GM23248 (cell line): Measurements from ENCODE around the gene IGFALS. TPM values are rescaled to one million over a fixed set of nuclear protein-coding genes. Genes with fewer than 3 reads are reported as not detected.

Source experiments
- DNase-seq: peaks from one replicate; pipeline ENCODE4 v3.0.0-alpha.2; 2015
- H2AFZ ChIP-seq: fragments of 200-600 bp; sonication (generic); 2 replicates; pipeline ENCODE4 v1.6.1; 2016; ENCODE audit warnings: antibody characterized with exemption
- H3F3A ChIP-seq: fragments of 200-600 bp; sonication (generic); 2 replicates; pipeline ENCODE4 v1.6.1; 2016; ENCODE audit warnings: mild to moderate bottlenecking, antibody characterized with exemption, mixed run types; ENCODE audit not compliant: insufficient read depth
- H3K27ac ChIP-seq: fragments of 200-600 bp; sonication (generic); 2 replicates; pipeline ENCODE4 v1.5.1; 2016; ENCODE audit warnings: mild to moderate bottlenecking
- H3K27me3 ChIP-seq: fragments of 200-600 bp; sonication (generic); replicated peaks from 2 replicates; pipeline ENCODE4 v1.6.1; 2016; ENCODE audit warnings: mild to moderate bottlenecking; ENCODE audit not compliant: insufficient read depth
- H3K36me3 ChIP-seq: fragments of 200-600 bp; sonication (generic); 2 replicates; pipeline ENCODE4 v1.6.1; 2016; ENCODE audit warnings: low read depth, mild to moderate bottlenecking
- H3K4me1 ChIP-seq: fragments of 200-600 bp; sonication (generic); 2 replicates; pipeline ENCODE4 v1.6.1; 2016; ENCODE audit warnings: mild to moderate bottlenecking; ENCODE audit not compliant: insufficient read depth
- H3K4me2 ChIP-seq: fragments of 200-600 bp; sonication (generic); one replicate; pipeline ENCODE4 v1.6.1; 2016; ENCODE audit warnings: mild to moderate bottlenecking; ENCODE audit not compliant: unreplicated experiment
- H3K4me3 ChIP-seq: fragments of 200-600 bp; sonication (generic); 2 replicates; pipeline ENCODE4 v1.5.1; 2016; ENCODE audit warnings: mild to moderate bottlenecking
- H3K79me2 ChIP-seq: fragments of 200-600 bp; sonication (generic); 2 replicates; pipeline ENCODE4 v1.6.1; 2016; ENCODE audit warnings: mild to moderate bottlenecking; ENCODE audit not compliant: insufficient read depth
- H3K9ac ChIP-seq: fragments of 200-600 bp; sonication (generic); 2 replicates; pipeline ENCODE4 v1.6.1; 2016; ENCODE audit warnings: mild to moderate bottlenecking
- H3K9me2 ChIP-seq: fragments of 200-600 bp; sonication (generic); 2 replicates; pipeline ENCODE4 v1.6.1; 2016; ENCODE audit warnings: mixed run types, mild to moderate bottlenecking, moderate library complexity; ENCODE audit not compliant: insufficient read depth
- H3K9me3 ChIP-seq: fragments of 200-600 bp; sonication (generic); one replicate; pipeline ENCODE4 v1.6.1; 2017; ENCODE audit warnings: low read depth
- H4K20me1 ChIP-seq: fragments of 200-600 bp; sonication (generic); 2 replicates; pipeline ENCODE4 v1.6.0; 2016; ENCODE audit not compliant: insufficient read depth
- EZH2 ChIP-seq: fragments of 200-600 bp; sonication (generic); IDR thresholded peaks from 2 replicates; pipeline ENCODE4 v1.6.1; 2018; ENCODE audit warnings: antibody characterized with exemption, mild to moderate bottlenecking; ENCODE audit not compliant: insufficient read depth, poor library complexity, severe bottlenecking
- EZH2phosphoT487 ChIP-seq: fragments of 200-600 bp; sonication (generic); IDR thresholded peaks from 2 replicates; pipeline ENCODE4 v1.6.1; 2018; ENCODE audit warnings: antibody characterized with exemption, moderate library complexity, mild to moderate bottlenecking, low read depth; ENCODE audit not compliant: insufficient read depth
- WGBS, 2 experiments: methylation state at CpG; one replicate each; pipeline ENCODE4 v1.1.6; 2015 to 2017; ENCODE audit warnings: low lambda C conversion rate in 2 of 2, low coverage in 1 of 2; ENCODE audit errors: missing lambda C conversion rate in 2 of 2; 5-methylcytosine and 5-hydroxymethylcytosine counted together
- in situ Hi-C: fragments of 300-500 bp; cut with MboI; formaldehyde crosslinking; loops from 2 replicates; pipeline ENCODE4 v1.15.0; 2020
- polyA plus RNA-seq: library from polyadenylated mRNA; unstranded; fragments of >200 nt; fragmentation: Nextera tagmentation; extraction: Ambion mirVana; gene quantifications from 2 replicates; pipeline ENCODE4 v1.2.1, GENCODE V29; 2016
- total RNA-seq: library from RNA; depleted of rRNA; stranded (reverse); fragments of >200 nt; shearing (Covaris generic); gene quantifications from 2 replicates; pipeline ENCODE4 v1.2.3, GENCODE V29; 2014

IGFALS gene
- total and polyA plus RNA-seq, 2 experiments from 2014 or later, result not detected

DNA sequence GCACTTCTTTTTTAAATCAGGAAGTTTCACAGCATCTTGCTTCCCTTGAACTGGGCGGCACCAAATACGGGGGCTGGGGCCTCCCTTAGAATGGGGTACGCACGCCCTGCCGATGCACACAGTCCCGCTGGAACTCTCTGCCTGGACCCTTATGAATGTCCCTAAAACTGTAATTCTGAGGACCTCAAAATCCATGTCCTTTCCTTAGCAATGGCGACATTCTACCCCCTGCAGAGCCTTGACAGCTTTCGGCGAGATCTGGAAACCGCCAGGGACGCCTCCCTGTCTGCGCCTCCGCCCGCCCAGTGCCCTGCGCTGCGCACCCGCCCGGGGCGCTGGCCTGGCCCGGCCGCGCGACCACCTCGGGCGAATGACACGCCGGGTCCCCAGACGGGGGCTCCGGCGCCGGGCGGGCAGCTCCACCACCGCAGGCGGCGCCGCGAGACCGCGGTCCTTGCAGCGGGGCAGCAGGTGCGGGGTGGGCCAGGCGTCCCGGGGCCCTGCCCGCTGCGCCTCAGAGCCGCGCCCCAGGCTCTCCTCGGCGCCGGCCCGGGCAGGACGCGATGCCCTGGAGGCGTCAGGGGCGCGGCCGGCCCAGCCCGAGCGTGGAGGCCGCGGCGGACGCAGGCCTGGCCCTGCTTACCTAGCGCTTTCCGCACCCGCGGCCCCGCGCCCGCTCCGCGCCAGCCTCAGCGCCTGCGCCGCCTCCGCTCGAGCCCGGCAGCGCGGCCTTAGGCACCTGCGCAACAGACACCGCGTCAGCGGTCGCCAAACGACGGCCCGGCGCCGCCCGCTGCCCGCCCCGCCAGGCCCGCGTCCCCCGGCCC is 32.6 kb upstream of the IGFALS start:
- in situ Hi-C loops, result no loop called here
- DNase-seq, result peak; percentile 82
- no peaks in the 10 kb centered on the region for H3K9me2 ChIP-seq
- H3K4me1 ChIP-seq, result peaks cover 17% of the 10 kb centered on the region
- WGBS, 2 experiments, result 3% methylated on average over 64 to 68 of the region's 96 CpGs
- H3K27me3 ChIP-seq, result no peaks in the 10 kb centered on the region
- peaks cover 57% of the 10 kb centered on the region for H3K79me2 ChIP-seq
- H3K4me3 ChIP-seq, result peak overlapping the region; percentile 97
- 0 out of 2 replicates have a peak, but pooled peaks cover 7% of the 10 kb centered on the region for H3K36me3 ChIP-seq
- no peaks in the 10 kb centered on the region for H3K9me3 ChIP-seq
- no peak for TF ChIP-seq EZH2
- TF ChIP-seq EZH2phosphoT487, result no peak
- H3K27ac ChIP-seq, result peak overlapping the region; percentile 36
- peak overlapping the region; percentile 96 for H3K4me2 ChIP-seq
- peak overlapping the region; percentile 71 for H3K9ac ChIP-seq
- no peaks in the 10 kb centered on the region for H4K20me1 ChIP-seq
- peak overlapping the region; percentile 83 for H2AFZ ChIP-seq
- peaks cover 5% of the 10 kb centered on the region; the same call in 1 of the 2 replicates for H3F3A ChIP-seq

DNA sequence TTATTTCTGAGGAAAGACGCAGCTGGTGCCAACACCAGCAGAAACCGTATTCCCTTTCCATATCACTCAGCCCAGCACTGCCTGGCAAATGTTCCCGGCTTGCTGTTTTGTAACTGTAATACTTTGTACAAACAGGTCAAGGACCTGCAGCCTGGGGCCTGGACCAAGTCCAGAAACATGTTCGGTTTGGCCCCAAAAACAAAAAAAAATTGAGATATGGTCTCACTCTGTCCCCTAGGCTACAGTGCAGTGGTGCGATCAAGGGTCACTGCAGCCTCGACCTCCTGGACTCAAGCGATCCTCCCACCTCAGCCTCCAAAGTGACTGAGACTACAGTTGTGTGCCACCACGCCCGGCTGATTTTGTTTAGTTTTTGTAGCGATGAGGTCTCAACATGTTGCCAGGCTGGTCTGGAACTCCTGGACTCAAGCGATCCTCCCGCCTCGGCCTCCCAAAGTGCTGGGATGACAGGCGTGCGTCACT is 31.9 kb upstream of the IGFALS start:
- Histone ChIP-seq H4K20me1 (no peaks in the 10 kb centered on the region), H3K9me2 (no peaks in the 10 kb centered on the region), H2AFZ (peak overlapping the region; percentile 83), H3K79me2 (peaks cover 56% of the 10 kb centered on the region), H3K4me2 (peak overlapping the region; percentile 96), H3K9ac (peak overlapping the region; percentile 71), H3K9me3 (no peaks in the 10 kb centered on the region), H3K4me1 (peaks cover 17% of the 10 kb centered on the region), H3K36me3 (0 out of 2 replicates have a peak, but pooled peaks cover 7% of the 10 kb centered on the region), H3K27ac (peak overlapping the region; percentile 36; the same call in 1 of the 2 replicates), H3K27me3 (no peaks in the 10 kb centered on the region), H3K4me3 (peak overlapping the region; percentile 97), H3F3A (peaks cover 4% of the 10 kb centered on the region; the same call in 1 of the 2 replicates)
- WGBS, 2 experiments, result 48 to 52% methylated on average over 15 of the region's 15 CpGs
- in situ Hi-C loops, result no loop called here
- TF ChIP-seq EZH2 (no peak), EZH2phosphoT487 (no peak)
- no peak for DNase-seq

DNA sequence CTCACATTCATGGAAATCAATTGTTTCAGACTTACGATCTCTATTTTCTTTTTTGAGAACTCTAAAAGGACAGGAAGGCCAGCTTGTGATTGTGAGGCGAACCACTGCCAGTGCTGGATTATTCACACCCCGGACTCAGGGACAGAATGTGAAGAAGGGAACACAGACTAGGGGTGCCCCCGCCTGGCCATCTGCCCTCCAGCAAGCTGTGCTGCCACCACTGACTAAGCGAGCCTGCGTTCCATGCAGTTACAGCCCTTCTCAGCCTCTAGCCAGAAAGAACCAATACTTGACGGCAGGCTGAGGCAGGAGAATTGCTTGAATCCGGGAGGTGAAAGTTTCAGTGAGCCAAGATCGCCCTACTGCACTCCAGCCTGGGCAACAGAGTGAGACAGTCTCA is 30.3 kb upstream of the IGFALS start:
- TF ChIP-seq EZH2, result no peak
- no peak for TF ChIP-seq EZH2phosphoT487
- Histone ChIP-seq H3F3A (peaks cover 4% of the 10 kb centered on the region; the same call in 1 of the 2 replicates), H3K9me2 (no peaks in the 10 kb centered on the region), H3K79me2 (peaks cover 40% of the 10 kb centered on the region), H3K36me3 (no peaks in the 10 kb centered on the region), H3K4me3 (no peak overlapping the region), H3K9ac (no peak overlapping the region), H3K9me3 (no peaks in the 10 kb centered on the region), H3K27ac (no peak overlapping the region), H3K4me1 (peaks cover 8% of the 10 kb centered on the region), H2AFZ (no peak overlapping the region), H3K27me3 (no peaks in the 10 kb centered on the region), H3K4me2 (no peak overlapping the region), H4K20me1 (no peaks in the 10 kb centered on the region)
- 84 to 90% methylated on average over 9 of the region's 9 CpGs for WGBS, 2 experiments
- no peak for DNase-seq
- in situ Hi-C loops, result no loop called here

DNA sequence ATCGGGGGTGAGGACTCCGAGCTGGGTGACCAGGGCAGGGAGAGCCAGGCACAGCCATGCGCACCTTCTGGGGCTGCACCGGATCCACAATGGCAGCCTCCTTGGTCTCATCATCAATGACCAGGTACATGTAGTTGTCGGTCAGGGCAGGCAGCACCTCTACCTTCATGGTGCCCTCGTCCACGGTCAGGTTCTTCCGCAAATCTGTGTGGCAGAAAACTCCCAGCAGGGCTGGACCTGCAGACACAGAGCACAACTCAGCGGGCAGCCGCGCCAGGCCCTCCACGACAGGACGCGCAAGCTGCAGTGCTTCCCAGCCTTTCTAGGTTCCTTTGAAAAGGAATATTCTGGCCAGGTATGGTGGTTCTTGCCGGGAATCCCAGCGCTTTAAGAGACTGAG is 29.3 kb upstream of the IGFALS start:
- no peak for DNase-seq
- no peak overlapping the region for H3K27ac ChIP-seq
- no peaks in the 10 kb centered on the region for H4K20me1 ChIP-seq
- TF ChIP-seq EZH2phosphoT487, result no peak
- TF ChIP-seq EZH2, result no peak
- H2AFZ ChIP-seq, result no peak overlapping the region
- H3K4me1 ChIP-seq, result no peaks in the 10 kb centered on the region
- no peaks in the 10 kb centered on the region for H3K9me2 ChIP-seq
- no peak overlapping the region for H3K9ac ChIP-seq
- H3K79me2 ChIP-seq, result peaks cover 30% of the 10 kb centered on the region
- in situ Hi-C loops, result no loop called here
- H3F3A ChIP-seq, result 0 out of 2 replicates have a peak, but pooled peaks cover 3% of the 10 kb centered on the region
- no peaks in the 10 kb centered on the region for H3K27me3 ChIP-seq
- no peak overlapping the region for H3K4me2 ChIP-seq
- no peaks in the 10 kb centered on the region for H3K9me3 ChIP-seq
- H3K4me3 ChIP-seq, result no peak overlapping the region
- 92 to 94% methylated on average over 16 of the region's 16 CpGs for WGBS, 2 experiments
- H3K36me3 ChIP-seq, result no peaks in the 10 kb centered on the region
